DMS114 treated with DMSO at 0.1 percent for 48 hours (cell line): ENCODE results near the gene KCNMA1.
"Not testable (repeated sequence)": the region's sequence is repeated elsewhere in the genome, so short reads cannot be mapped to it uniquely, and the experiment has no call there.

Source experiments
- DNase-seq: peaks from one replicate; lab custom pipeline; 2025; ENCODE audit not compliant: unreplicated experiment; lab: John Stamatoyannopoulos, UW

KCNMA1 gene

DNA sequence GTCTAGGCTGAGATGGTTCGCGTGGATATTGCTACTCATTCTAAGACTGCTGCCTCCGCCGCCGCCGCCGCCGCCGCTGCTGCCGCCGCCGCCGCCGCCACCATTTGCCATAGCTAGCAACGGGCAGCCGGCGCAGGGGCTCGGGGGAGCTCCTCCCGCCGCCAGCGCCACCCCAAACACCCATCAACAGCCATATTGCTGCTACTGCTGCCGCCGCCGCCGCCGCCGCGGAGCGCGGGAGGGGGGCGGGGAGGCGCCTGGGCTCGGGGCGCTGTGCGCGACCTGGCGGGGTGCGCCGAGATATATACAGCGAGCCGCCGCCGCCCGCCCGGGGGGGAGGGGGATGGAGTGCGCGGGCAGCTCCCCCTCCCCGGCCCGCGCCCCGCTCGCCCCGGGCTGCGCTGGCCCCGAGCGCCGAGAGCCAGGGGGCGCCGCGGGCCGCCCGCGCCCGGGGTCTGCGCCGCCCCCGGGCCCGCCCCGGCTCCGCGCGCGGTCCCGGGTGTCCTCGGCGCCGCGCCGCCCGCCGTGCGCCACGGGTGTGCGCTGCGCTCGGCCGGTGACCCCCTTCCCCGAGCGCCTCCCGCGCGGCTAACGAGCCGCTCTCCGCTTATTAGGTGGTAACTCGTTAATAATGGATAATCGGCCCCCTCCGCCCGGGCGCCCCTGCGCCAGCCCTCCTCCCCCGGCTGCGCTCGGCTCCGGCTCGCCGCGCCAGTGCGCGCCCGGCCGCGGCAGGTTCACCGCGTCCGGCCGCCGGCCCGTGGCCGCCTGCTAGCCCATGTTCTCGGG, at the start of gene KCNMA1:
Gene KCNMA1, minus strand, starts transcription at position 277 of the 789 bp plus-strand sequence.
- peak; percentile 7 for DNase-seq

DNA sequence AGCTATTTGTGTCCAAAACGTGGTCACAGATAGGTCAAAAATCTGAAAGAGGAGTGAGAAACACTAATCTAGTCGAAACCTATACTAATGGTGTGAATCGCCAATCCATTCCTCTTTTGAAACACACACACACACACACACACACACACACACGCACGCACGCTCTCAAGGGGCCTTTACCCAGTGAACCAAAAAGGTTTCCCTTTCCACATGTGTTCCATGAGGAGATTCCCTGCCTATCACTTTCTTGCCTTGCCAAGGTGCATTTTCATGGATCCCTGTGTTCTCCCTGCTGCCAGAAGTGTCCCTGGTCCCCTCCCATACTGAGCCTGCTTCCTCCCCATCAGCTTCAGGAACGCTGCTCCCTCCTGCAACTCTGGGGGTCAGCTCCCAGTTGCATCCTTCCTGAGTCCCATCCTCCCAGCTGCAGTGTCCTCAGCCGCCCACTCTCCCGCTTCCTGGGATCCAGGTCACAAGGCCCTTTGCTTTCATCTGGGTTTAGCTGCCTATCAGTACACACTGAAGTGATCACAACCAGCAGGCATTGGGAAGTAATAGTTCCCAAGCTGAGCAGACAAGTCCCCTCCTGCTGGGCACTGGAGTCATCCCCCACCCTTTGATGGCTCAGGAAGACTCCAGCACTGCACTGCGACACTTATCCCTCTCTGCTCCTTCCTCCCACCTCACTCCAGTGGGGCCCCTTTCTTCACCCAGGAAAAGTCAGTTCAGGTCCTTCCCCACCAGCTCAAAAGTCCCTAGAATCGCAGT, 49.2 kb upstream of the KCNMA1 start:
- no peak for DNase-seq

DNA sequence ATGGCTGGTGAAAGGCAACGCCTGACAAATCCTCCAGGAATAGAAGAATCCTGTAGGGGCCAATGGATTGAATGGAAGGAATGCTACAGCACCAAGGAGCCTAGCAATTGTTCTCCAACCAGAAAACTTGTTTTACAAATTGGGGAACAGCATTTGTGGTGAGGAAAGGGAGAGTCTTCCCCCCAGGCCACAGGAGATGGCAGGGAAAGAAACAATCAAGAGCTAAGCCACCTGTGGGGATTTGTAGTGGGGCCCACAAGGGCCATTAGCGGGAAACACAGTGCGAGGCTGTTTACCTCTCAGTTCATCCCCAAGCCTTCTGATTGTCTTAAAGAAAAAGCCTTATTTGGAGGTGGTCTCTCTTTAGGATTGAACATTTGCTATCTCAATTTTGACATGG, 48.5 kb upstream of the KCNMA1 start:
- no peak for DNase-seq

DNA sequence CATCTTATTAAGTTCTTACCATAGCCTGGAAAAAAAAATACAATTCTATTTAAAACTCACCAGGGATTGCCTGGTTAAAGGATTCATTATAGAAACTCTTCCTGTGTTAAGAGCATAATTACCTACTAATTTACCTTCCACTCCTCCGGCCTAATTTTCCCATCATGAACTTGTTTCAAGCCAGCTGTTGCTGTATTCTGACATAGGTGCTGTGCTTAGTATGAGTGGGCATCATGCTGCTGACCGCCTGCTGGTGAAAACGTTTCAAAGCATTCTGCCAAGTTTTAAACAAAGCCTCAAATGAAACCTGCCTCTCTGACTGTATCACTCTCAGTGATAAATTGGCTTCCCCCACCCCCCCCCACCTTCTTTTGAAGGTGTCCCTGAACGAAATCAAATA, 47.8 kb upstream of the KCNMA1 start:
- no peak for DNase-seq

DNA sequence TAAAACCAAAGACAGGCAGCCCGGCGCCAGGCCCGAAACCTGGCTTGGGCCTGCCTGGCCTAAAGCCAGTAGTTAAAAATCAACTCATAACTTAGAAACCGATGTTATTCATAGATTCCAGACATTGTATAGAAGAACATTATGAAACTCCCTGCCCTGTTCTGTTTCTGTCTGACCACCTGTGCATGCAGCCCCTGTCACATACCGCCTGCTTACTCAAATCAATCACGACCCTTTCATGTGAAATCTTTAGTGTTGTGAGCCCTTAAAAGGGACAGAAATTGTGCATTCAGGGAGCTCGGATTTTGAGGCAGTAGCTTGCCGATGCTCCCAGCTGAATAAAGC, 45.5 kb upstream of the KCNMA1 start:
- DNase-seq, result not testable (repeated sequence)

DNA sequence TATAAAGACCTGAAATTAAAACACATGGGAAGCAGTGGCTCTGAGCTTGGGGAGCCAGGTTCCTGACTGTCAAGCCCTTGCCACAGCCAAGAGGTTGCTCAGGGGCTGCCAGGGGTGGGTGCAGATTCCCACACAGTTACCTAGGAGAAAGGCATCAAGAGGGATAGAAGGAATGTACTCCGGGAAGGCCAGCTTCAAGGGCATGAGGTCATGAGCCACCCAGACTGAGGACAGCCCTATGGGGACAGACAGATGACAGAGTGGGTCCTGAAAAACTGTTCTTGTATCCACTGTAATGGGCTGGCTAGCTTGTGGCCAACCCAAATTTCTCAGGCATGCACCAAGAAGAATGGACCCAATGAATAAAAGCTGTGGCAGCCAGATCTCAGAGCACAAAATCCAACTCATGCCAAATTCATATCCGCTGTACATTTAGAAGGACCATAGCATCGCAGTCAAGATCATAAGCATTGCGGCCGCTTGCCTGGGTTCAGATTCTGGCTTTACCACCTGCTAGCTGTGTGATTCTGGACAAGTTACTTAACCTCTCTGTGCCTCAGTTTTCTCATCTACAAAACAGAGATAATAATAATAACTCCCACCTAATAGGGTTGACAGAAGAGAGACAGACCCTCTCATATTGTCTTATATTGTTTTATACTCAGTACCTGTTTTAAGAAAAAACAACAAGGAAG, 44.9 kb upstream of the KCNMA1 start:
- no peak for DNase-seq

DNA sequence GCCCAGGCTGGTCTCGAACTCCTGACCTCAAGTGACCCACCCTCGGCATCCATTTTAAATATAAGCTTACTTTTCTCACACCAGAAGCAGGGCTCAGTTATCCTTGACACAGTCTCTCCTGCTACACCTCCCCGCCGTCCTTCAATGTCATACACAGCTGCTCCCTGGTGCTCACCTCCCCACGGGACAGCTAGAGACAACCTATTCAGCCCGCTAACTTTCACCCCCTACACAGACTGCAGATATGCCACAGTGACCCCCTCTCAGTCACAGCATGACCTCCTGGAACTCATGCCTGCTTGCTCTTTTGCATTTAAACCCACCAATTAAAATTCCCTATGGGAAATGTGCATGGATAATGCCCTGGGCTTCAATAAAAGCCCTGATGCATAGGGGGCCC, 44.2 kb upstream of the KCNMA1 start:
- no peak for DNase-seq

DNA sequence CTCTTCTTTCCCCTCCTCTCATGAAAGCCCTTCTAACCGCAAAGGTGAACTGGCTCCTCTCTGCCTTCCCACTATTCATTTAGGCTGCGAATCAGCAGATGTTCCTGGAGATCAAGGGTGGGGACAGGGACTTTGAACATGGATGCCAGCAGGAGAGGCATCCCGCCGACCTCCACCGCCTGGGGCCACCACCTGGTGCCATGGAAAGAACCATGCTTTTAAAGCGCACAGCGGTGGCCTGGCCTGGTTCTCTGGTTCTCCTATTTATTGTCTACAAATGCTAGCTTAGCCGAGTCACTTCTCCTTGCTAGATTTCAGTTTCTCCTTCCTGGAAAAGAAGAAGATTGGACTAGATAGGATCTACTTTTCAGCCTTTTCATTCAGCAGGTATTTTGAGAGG, 43.2 kb upstream of the KCNMA1 start:
- DNase-seq, result no peak

DNA sequence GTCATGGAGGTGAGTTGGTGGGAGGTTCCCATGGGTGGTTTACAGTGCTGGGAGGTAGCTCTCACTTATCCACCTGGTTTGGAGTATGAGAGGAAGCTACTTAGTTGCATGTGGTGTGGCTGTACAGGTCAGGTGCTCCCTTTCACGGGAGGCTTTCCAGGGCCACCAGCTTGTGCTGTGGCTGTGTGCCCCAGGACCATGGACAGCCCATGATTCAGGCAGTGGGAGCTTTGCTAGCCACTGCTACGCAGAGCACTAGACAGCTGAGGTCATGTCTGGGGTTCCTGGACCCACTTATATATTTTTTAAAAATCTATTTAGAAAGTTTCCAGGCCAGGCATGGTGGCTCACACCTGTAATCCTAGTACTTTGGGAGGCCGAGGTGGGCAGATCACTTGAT, 42.5 kb upstream of the KCNMA1 start:
- DNase-seq, result no peak

DNA sequence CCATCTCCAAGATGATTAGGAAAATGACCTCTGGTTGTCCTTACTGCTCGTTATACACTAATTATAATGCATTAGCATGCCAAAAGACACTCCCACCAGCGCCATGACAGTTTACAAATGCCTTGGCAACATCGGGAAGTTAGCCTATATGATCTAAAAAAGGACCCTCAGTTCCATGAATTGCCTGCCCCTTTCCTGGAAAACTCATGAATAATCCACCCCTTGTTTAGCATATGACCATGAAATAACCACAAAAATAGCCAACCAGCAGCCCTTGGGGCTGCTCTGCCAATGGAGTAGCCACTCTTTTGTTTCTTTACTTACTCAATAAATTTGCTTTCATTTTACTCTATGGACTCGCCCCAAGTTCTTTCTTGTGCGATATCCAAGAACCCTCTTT, 41.6 kb upstream of the KCNMA1 start:
- no peak for DNase-seq

DNA sequence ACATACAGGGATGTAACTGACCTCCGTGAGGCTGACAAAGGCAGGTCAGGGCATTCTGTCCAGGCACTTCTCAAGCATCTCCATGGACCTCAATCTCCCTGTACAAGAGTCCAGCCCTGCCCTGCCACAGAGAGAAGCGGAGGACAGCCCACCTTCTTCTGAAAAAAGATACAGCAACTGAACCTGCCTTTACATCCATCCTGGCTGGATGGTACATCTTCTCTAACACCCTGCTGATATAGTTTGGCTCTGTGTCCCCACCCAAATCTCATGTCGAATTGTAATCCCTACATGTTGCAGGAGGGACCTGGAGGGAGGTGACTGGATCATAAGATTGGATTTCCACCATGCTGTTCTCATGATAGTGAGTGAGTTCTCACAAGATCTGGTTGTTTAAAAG, 40.5 kb upstream of the KCNMA1 start:
- no peak for DNase-seq

DNA sequence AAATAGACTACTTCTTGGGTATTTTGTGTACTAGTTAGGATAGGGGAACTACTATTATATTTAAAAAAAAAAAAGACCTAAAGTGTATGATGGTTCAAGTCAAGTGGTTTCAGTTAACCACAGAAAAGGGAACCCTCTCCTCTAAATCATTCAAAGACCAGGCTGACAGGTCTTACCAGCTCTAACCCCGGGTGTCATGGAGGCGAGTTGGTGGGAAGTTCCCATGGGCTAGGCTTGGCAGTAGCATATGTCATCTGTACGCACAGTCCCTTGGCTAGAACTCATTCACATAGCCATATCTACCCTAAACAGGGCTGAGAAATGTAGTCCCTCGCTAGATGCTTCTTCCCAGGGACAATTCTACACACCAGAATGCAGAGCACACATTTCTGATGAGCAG, 37.7 kb upstream of the KCNMA1 start:
- DNase-seq, result no peak

DNA sequence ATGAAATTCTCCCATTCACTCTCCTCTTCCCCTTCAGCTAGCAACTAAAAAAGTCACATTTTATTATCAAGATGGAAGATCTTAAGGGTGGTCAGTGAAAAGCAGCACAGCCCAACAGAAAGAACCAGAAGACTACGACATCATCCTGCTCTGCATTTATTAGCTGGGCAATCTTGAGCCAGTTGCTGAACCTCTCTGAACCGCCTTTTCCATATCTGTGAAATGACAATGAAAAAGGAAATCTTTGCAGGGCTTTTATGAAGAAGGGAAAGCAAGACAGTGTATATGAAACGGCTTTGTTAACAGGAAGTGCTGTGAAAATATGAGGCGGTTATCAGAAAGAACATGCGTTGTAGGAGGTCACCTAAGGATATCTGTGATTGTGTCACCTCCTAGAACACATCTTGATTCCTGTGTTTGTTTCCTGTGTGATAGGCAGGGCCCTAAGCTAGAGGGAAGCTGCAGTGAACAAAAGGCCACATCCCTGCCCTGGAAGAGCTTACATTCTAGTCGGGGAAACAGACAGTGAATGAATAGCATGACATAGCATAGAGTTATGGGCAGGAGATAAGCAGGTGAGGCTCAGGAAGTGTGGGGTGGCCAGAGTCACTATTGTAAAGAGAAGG, 36.0 kb upstream of the KCNMA1 start:
- DNase-seq, result no peak

DNA sequence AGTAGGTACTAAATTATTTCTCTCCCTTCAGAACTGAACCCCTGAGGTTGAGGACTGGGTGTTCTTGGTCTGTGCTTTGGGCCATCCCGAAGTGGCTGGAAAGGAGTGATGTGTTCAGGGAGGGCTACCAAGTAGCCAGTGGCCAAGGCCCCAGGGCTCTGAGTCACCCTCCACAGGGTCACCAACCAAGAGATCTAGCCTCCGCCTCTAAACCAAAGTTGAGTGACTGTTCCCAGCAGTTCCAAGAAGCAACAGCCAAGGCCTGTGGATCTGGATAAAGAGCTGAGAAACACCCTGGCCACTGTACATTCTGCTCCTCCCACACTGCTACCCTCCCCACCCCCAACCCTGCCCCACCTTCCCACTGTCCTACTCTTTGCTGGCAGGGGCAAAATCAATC, 35.5 kb upstream of the KCNMA1 start:
- no peak for DNase-seq

DNA sequence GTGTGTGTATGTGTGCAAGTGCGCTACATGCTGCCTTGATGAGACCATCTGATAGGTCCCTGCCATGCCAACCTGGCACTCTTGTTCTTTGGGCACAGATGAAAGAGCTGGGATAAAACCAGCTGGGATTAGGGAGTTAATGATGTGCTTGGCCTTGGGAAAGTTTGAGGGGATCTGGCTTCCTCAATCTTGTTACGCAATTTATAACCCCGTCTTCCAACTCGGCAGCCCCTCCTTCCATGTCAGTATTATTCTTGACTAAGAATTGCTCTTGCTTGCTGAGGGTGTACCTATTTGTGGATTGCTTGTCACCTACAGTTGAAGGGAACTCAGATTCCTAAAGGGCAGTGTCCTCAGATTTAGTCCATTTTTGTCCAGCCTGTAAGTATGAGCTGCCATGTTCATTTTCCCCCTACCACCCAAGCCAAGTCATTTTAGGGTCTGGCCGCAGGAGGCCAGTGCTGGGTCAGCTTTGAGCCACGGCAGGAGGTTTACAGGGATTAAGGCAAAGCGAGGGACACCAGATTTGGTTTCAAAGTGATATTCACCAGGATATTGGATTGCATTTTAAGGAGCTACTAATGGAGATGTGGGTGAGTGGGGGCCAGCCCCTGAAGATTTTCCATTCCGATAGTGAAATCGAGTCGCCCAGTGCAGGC, 34.1 kb upstream of the KCNMA1 start:
- no peak for DNase-seq

DNA sequence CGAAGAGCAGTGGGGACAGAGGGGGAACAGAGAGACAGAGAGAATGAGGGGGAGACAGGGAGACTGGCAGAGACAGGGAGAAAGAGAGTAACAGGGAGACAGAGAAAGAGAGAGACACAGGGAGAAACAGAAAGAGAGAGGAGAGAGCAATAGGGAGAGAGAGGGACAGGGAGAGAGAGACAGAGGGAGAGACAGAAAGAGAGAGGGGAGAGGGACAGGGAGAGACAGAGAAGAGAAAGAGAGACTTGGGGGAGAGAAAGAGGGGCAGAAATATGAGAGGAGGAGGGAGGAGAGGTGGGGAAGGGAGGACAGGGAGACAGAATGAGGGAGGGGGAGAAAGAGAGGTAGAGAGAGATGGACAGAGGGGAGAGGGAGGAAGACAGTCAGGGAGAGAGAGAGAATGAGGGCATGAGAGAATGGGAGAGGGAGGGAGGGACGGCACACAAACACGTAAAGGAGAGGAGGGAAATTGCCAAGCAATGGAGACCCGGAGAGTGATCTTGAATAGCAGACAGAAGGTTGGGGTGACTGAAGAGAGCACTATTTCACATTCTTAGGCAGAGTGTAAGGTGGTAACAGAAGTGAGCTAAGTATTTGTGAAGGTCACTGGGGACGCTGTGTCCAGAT, 33.3 kb upstream of the KCNMA1 start:
- DNase-seq, result no peak

DNA sequence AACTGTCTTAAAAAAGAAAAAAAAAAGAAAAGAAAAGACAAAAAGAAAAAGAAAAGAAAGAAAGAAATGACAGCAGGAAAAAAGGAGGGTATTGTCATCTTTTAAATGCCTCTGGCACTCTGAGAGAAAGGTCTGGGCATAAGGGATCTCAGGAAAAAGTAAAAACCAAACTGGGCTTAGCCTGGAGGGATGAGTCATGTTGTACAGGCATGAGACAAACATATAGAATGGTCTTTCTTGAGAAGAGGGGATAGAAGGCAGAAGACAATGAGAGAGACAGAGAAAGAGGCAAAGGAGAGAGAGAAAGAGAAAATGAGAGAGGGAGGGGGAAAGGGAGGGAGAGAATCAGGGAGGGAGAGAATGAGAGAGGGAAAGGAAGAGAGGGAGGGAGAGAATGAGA, 32.3 kb upstream of the KCNMA1 start:
- DNase-seq, result no peak

DNA sequence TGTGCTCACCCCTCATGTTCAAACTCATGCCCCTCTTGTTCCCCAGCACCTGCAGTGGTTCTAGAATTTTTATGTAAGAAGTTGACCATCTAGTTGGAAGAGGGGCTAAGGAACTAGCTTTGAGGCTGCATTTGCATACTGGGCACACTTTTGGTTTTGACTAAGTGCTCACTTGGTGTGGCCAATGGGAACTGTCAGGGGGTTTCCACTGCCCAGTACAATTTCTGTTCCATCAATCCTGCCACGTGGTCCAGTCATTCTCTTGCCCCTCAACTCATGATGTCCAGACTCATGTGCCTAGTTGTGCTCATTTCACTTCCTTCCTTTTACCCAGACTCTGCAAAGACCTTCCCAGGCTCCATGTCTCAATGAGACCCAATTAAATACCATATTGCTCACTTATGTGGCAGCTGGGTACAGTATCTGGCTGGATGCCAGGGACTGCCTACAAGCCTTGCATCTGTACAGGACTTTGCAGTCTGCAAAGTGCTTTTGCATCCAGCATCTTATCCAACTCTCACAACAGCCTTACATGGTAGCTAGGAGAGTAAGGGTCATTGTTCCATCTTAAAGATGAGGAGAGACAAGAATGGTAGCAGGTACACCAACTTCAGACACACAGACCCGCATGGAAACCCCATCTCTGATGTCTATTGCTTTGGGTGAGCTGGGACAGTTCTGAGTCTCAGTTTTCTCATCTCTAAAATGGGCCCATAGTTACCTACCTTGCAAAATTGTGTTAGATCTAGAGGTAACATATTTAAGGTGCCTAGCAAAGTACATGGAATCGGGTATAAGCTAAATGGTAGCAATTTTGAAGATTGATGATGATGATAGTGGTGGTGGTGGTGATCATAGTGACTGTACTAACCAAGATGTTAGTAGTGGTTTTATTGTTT, 30.1 kb upstream of the KCNMA1 start:
- DNase-seq, result no peak

DNA sequence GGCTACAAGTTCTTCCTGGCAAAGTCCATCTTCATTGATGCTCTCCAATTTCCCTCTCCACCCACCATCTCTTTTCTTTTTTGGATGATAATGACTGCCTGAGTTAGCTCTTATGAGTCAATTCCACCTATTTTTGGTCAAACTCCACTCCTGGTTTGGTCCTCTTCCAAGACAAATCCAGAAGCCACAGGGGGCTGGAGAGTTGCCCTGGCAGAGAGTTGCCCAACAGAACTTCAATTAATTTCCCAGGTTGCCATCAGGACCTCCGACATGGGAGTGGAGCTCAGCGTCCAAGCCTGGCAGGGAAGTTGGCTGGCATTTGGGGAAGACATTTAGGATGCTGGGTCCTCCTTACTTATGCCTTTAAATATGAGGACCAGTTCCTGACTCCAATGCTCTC, 29.2 kb upstream of the KCNMA1 start:
- DNase-seq, result no peak

DNA sequence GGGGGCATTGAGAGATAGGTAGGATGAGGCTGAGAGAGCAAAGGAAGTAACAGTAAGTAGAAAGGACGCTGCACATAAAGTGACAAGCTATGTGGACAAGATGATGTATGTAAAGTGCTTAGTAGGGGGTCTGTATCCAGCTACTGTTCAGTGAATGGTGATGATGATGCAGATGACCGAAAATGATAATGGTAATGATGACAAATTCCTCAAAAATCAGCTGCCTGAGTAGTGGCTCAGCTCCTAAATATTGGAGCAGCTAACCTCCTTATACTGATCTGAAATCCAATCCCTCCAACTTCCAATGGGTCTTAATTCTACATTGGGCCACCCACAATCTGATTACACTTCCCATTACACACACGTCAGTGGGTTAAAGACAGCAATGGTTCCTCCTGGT, 27.1 kb upstream of the KCNMA1 start:
- DNase-seq, result no peak
